ELF-1 (cell line): Measurements from ENCODE around the gene OR4B1.
"Not testable (repeated sequence)": the region's sequence is repeated elsewhere in the genome, so short reads cannot be mapped to it uniquely, and the experiment has no call there.

Source experiments
- DNase-seq: peaks from one replicate; pipeline ENCODE4 v3.0.0-alpha.2; 2016; ENCODE audit warnings: low read depth, low spot score

Gene OR4B1, protein sequence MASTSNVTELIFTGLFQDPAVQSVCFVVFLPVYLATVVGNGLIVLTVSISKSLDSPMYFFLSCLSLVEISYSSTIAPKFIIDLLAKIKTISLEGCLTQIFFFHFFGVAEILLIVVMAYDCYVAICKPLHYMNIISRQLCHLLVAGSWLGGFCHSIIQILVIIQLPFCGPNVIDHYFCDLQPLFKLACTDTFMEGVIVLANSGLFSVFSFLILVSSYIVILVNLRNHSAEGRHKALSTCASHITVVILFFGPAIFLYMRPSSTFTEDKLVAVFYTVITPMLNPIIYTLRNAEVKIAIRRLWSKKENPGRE

DNA sequence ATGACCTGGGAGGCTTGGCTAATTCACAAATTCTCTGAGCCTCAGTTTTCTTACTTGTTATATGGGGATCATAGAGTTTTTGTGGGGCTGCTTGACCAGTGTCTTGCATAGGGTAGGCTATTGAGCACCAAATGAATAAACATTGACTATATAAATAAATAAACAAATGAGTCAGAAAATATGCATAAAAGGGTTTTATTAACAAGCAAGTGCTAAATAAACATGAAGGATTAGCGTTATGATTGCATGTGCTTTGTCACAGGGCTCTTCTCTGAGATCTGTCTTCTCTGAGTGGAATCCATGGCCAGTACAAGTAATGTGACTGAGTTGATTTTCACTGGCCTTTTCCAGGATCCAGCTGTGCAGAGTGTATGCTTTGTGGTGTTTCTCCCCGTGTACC is at the start of gene OR4B1:
Gene OR4B1, plus strand, starts transcription at position 301 of the 400 bp plus-strand sequence. Its CDS starts 0 bp downstream, at position 301.
- no peak for DNase-seq

DNA sequence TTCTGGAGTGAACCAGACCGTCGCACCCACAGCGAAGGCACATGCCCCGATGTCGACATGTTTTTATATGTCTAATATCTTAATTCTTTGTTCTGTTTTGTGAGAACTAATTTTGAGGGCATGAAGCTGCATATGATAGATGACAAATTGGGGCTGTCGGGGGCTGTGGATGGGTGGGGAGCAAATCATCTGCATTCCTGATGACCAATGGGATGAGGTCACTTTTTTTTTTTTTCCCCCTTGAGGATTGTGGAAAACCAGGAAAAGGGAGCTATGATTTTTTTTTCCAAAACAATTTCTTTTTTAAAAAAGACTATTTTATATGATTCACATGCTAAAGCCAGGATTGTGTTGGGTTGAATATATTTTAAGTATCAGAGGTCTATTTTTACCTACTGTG is 49.2 kb upstream of the OR4B1 start:
- DNase-seq = no peak

DNA sequence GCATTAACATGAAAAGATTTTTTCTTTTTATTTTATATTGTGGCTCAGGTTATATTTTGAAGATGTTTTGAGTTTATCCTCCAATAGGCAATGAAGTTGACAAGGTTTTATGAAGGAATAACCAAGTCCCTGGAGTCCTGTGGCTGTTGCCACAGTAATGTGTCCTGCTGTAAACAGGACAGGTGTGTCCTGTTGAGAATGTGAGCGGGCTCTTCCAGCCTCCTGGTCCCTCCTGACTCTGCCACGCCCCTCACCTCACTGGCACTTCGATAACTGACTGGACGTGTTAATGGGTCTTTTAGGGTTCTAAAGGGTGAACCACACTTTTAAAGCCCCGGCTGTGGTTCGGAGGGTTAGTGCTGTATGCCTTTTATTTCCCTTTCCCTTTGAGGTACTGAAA is 47.8 kb upstream of the OR4B1 start:
- DNase-seq = no peak

DNA sequence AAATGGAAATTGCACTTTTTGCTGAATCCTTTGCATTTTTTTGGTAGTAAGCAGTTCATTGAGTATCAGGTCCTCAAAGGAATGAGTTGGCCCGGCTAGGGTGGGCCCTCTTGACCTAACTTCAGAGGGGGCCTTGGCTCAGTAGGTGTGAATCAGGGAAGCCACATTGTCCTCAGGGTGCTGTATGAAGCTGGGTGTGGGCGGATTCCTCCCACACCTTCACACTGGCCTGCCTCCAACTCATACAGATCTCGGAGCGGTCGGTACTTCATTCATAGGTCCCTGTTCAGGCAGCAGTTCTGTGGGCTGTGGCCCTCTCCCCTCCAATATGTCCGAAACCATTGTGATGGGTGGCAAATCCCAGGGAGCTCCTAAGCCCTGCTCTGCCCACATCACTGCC is 47.4 kb upstream of the OR4B1 start:
- no peak for DNase-seq

DNA sequence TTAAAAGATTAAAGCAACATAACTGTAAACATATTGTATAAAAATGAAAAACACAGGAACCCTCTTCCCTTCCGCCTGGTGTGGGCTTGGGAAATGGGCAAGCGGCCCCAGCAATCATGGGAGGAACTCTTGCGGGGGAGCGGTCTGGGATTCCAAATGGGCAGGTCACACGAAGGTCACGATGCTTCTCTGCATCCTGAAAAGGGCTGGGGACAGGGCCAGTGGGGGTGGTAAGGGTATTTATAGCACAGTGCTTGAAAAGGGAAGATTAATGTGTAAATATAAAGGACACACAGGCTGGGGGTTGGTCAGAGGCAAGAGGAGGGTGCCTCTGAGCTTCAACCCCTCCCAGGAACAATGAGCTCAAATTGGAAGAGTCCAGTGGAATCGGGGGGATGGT is 46.9 kb upstream of the OR4B1 start:
- DNase-seq = no peak

DNA sequence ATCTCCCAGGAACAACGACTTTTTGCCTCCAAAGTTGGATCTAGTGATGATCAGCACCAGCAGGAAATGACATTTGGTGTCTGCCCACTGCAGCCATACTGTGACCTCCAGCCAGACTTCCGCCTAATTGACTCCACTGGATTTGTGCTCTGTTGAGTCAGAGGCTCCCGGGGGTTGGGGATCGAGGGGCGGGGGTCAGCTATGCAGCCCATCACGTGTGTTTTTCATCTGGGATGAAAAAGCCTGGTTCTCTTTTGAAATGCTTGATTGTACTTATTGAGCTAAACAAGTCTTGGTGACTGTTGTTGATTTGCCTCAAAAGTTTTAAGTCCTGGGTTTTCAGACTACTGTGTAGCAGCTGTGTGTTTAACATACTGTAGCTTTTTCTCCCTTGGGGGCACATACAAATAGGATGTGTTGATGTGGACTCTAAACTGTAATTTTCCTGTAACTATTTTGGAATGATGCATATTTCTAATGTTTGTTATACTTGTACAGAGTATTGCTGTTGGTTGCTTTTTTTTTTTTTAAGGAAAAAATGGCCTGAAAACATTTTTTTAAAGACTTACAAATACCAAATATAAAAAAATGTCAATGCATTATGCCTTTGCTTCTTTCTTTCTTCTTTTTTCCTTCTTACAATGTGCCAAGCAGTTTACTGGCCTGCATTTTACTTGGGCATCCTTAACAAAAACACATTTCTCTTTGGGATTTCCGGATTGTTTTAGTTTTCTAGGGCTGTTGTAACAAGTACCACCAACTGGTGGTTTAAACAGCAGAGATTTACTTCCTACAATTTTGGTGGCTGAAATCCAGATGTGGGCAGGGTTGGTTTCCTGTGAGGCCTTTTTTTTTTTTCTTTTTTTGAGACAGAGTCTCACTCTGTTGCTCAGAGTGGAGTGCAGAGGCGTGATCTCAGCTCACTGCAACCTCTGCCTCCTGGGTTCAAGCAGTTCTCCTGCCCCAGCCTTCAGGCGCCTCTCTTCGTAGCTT is 46.1 kb upstream of the OR4B1 start:
- no peak for DNase-seq

DNA sequence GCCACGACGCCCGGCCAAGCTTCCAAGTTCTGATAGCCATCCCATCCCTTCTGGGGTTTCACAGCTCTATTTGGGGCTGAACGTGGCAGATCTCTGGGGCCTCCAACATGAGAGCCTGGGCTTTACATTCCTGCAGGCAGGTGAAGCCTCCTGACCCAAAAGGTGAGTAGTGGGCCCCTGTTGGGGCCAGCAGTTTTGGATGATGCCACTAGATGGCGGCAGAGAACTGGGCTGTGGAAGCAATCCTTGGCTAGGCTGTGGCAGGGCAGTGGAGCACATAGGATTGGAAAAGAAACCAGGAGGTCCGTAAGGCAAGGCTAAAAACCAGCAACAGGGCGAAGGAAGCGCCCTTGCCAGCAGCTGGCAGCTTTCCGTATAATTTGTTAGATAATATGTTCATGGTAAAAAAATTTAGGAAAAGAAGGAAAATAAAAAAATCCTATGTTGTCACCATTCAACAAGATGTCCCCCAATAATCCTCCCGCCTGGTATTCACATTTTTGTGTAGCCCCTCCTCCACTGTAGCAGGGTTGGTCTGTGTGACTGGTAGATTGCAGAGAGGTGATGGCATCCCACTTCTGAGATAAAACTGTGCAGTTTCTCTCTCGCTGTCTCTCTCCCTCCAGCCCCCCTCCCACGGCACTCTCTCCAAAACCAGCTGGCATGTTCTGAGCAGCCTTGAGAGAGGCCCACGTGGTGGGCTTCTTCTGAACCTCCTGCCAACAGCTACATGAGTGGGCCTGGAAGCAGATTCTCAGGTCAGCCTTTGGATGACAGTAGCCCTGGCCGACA is 43.6 kb upstream of the OR4B1 start:
- DNase-seq = peak; percentile 90

DNA sequence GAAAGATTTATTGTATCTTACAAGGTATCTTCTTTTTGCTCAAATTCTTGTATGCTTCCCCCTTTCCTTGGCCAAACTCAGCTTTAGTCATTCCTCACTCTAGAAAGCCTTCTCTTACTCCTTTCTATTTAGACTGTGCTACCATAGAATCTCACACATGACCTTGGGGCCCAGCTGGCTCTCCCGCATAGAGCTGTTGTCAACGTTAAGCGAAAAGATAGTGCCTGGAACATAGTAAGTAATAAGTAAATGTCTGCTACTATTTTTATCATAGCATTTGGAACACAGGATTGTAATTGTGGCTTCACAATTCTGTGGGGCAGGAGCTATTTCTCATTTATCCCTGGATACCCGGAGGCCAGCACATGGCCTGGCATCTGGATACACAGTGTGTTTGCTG is 38.9 kb upstream of the OR4B1 start:
- no peak for DNase-seq

DNA sequence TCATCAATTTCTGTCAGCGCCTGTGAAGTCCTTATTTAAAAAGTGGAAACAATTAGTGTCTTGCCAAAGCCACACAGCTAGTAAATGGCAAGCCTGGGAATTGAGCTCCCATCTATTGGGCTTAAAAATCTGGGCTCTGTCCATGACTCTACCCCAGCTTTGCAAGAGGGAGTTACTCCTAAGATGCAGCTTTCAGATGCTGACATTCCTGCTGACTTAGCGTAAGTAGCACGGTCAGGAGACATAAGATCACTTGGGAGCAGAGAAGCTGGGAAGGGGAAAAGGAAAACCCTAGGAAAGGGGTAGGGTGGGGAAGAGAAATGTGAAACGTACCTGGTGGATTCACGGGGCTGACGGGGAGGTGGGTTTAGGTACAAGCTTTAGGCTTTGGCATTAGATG is 36.0 kb upstream of the OR4B1 start:
- DNase-seq = no peak

DNA sequence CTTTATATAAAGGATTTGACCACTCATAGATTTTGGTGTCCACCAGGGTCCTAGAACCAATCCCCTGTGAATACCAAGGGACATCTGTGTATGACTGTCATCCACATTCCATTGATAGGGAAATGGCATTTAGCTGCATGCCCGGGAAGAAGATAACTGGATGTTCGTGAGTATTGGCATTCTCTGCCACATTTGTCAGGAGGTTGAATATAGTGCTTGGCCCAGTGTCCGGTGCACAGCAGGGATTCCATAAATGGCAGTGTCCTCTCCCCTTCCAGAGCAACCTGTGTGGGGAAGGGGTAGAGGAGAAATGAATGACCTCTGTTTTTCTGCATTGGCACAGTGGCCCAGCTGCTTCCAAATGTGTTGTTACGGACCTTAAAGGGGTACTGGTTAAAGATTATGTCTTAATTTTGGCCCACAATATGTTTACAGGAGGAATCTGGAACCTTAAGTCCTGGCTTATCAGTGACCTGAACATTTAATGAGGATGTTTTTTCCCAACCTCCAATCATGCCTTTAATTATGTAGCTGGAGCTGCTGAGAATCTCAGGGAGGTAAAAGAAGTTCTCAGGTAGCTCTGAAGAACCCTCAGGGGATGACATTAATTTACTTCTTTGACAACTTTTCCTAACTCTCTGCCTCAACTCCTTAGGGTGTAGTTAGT is 33.6 kb upstream of the OR4B1 start:
- DNase-seq = no peak

DNA sequence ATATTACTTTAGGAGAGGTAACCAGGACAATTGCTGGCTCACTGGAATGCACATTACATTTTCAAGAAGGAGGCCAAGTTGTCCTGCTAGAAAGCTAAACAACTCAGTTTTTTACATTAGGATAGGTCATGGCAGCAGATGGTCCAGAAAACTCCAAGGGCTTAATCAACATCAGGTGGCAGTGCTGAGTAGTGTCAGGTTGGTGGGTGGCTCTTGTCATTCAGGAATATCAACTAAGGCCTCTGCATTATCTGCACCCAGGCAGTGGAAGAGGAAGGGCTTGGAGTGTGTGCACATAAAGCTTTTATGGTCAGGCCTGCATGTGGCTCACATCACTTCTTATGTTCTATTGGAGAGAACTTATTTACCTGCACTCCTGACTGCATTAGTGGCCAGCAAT is 32.2 kb upstream of the OR4B1 start:
- DNase-seq = no peak

DNA sequence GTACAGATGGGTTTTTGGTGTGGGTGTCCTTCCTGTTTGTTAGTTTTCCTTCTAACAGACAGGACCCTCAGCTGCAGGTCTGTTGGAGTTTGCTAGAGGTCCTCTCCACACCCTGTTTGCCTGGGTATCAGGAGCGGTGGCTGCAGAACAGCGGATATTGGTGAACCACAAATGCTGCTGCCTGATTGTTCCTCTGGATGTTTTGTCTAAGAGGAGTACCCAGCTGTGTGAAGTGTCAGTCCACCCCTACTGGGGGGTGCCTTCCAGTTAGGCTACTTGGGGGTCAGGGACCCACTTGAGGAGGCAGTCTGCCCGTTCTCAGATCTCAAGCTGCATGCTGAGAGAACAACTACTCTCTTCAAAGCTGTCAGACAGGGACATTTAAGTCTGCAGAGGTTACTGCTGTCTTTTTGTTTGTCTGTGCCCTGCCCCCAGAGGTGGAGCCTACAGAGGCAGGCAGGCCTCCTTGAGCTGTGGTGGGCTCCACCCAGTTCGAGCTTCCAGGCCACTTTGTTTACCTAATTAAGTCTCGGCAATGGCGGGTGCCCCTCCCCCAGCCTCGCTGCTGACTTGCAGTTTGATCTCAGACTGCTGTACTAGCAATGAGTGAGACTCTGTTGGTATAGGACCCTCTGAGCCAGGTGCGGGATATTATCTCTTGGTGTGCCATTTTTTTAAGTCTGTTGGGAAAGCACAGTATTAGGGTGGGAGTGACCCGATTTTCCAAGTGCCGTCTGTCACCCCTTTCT is 25.5 kb upstream of the OR4B1 start:
- peak; percentile 85 for DNase-seq

DNA sequence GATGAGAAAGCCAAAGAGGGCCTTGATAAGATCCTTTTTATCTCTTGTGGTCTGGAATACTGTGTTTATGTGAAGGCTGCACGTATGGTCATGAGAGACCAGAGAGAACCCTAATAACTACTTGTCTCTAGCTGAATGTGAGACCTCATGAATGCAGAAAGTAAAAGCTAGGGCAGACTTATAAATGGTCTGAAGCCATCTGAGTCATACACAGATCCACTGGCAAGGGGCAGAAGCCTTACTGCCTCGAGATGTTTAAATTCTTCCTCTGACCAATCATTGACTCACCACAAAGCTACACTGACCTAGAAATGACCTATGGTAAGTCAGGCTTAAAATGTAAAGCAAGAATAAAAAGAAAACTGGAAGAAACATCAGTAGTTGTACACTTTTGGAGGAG is 22.7 kb upstream of the OR4B1 start:
- DNase-seq = no peak

DNA sequence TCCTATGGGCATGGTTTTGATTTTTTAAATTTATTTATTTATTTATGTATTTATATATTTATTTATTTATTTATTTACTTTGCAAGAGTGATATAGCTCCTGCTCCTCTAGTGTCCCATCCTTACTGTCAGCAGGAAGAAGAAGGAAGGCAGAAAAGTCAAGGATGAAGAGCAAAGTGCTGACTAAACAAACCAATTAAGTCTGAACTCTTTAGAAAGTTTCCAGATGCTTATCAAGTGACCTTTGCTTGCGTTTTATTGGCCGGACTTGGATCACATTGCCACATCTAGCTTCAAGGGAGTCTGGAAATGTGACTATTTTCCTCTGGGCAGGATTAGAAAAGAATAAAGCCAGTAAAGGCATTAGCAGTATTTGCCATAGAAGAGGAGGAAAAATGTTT is 8.7 kb upstream of the OR4B1 start:
- no peak for DNase-seq

DNA sequence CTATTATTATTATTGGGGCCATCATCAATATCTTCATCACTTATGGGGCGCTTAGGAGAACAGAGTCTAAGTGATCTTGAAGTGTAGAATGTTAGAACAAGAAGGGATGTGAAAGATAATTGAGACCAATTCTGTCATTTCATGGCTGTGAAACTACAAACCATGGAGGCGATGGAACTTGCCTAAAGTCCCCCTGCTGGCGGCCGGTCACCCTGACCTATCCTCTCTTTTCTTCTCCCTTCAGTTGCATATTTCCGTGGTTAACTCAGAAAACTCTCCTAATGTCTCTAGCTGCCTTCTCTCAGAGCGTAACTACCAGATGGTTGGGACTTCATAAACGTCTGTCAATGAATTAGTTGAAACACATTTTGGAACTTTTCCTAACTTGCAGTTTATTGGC is 6.6 kb upstream of the OR4B1 start:
- peak; percentile 25 for DNase-seq

DNA sequence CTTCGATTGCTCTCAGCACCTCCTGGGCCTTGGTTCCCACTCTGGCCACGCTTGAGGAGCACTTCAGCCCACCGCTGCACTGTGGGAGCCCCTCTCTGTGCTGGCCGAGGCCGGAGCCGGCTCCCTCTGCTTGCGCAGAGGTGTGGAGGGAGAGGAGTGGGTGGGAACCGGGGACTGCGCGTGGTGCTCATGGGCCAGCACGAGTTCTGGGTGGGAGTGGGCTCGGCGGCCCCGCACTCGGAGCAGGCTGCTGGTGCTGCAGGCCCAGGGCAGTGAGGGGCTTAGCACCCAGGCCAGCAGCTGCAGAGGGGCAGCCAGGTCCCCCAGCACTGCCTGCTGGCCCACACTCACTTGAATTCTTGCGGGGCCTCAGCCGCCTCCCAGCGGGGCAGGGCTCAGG is 12.2 kb downstream of the OR4B1 start:
- DNase-seq = no peak

DNA sequence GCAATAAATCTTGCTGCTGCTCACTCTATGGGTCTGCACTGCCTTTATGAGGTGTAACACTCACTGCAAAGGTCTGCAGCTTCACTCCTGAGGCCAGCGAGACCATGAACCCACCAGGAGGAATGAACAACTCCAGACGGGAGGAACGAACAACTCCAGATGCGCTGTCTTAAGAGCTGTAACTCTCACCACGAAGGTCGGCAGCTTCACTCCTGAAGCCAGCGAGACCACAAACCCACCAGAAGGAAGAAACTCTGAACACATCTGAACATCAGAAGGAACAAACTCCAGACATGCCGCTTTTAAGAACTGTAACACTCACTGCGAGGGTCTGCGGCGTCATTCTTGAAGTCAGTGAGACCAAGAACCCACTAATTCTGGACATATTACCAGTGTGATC is 13.4 kb downstream of the OR4B1 start:
- not testable (repeated sequence) for DNase-seq

DNA sequence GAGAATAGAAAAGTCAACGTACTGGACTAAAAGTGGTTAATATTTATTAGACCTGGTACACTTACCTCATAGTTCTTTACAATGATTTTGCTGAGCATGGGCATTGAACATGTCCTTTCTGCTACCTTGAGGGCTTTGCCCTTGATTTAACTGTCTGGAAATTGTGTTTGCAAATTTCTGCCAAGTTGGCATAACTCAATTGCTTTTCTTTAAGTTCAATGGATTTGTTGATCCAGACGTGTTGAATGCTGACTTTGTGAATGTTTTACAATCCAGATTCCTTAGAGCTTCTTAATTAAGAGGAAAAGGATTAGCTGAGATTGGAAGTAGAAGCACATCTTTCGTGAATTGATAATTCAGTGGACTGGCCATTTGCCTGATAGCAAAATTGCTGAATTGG is 21.1 kb downstream of the OR4B1 start:
- DNase-seq = no peak

DNA sequence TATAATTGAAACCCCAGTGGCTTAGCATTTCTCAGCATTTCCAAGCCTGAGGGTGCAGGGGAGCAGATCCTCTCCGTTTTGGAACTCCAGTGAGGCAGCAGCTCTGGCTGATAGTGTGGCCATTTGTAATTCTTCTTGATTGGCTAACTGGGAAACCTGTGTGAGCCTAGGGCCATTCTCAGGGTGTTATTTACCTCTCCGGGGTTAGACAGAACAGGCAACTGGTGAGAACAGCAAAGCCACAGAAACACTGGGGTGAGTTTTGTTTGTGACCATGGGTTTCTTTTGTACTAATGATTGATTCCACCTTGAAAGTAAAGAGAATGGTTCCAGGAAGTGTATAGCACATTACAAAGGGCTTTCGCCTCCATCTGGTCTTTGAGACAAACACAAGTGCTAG is 25.9 kb downstream of the OR4B1 start:
- DNase-seq = no peak

DNA sequence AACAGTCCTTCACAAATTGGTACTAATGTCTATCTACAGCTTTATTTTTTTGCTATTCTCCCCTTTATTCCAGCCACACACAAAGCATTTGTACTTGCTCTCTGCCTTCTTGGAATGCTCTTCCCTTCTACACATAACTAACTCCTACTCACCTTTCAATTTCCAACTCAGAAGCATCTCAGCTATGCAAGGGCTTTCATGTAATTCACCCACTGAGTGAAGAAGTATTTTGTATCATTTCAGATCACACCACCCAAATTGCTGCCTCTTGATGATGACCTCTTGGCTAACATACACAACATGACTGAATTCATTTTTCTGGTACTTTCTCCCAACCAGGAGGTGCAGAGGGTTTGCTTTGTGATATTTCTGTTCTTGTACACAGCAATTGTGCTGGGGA is 28.2 kb downstream of the OR4B1 start, which contains the start of gene OR4X2:
Gene OR4X2, plus strand, starts transcription at position 301 of the 400 bp plus-strand sequence. Its CDS starts 0 bp downstream, at position 301.
- no peak for DNase-seq

DNA sequence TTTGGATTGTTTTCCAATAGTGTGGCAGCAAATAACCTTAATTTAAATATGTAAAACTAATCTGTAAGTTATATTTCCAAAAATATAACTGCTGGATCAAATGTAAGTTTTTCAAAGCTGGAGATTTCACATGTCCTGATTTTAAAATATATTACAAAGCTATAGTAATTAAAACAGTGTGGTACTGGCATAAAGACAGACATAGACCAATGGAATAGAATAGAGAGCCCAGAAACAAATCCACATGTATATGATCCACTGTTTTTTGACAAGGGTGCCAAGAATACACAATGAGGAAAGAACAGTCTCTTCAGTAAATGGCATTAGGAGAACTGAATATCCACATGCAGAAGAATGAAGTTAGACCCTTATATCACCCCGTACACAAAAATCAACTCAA is 32.3 kb downstream of the OR4B1 start:
- DNase-seq = no peak
